ENCODE results near the gene C6orf47. TPM values are rescaled to one million over a fixed set of nuclear protein-coding genes. Genes with fewer than 3 reads are reported as not detected.

Gene C6orf47
- total RNA-seq, 1 donor from 2014 or later, result 23.5 TPM

- peaks cover 32% of the 10 kb centered on the region for H3K4me1 Mint-ChIP-seq
- TF ChIP-seq CTCF (conservative IDR thresholded peaks at IDR 0.05), result no peak
- H3K27me3 Mint-ChIP-seq (ENCODE audit: low read depth), result no peaks in the 10 kb centered on the region
- peak overlapping the region; percentile 96 for H3K4me3 Mint-ChIP-seq
- peaks cover 29% of the 10 kb centered on the region for H3K36me3 Mint-ChIP-seq (ENCODE audit: low read depth)
- H3K9me3 Mint-ChIP-seq, result no peaks in the 10 kb centered on the region
- no peak for DNase-seq (ENCODE audit: low read depth, low spot score)
- H3K27ac Mint-ChIP-seq (ENCODE audit: unreplicated experiment), result peak overlapping the region; percentile 97
Measured at GRCh38 chr6:31621991-31622390, 38.6 kb downstream of the C6orf47 start.

GRCh38 chr6:31621320-31621939 lies 39.1 kb downstream of the C6orf47 start:
- Mint-ChIP-seq H3K36me3 (ENCODE audit: low read depth) (peaks cover 27% of the 10 kb centered on the region), H3K27ac (ENCODE audit: unreplicated experiment) (peak overlapping the region; percentile 97), H3K4me1 (peaks cover 35% of the 10 kb centered on the region), H3K9me3 (no peaks in the 10 kb centered on the region), H3K4me3 (peak overlapping the region; percentile 96), H3K27me3 (ENCODE audit: low read depth) (no peaks in the 10 kb centered on the region)
- TF ChIP-seq CTCF (conservative IDR thresholded peaks at IDR 0.05), result no peak
- DNase-seq (ENCODE audit: low read depth, low spot score), result no peak

GRCh38 chr6:31620586-31621319 lies 39.8 kb downstream of the C6orf47 start, which contains the start of gene PRRC2A:
Gene PRRC2A, plus strand, starts transcription at chr6:31620715. Its CDS starts 2,075 bp downstream, at chr6:31622790.
- H3K27ac Mint-ChIP-seq (ENCODE audit: unreplicated experiment), result peak within 1 kb of the TSS; percentile 97
- DNase-seq (ENCODE audit: low read depth, low spot score), result peak; percentile 74
- no peaks in the 10 kb centered on the region for H3K27me3 Mint-ChIP-seq (ENCODE audit: low read depth)
- peaks cover 35% of the 10 kb centered on the region for H3K4me1 Mint-ChIP-seq
- H3K36me3 Mint-ChIP-seq (ENCODE audit: low read depth), result peaks cover 23% of the 10 kb centered on the region
- H3K4me3 Mint-ChIP-seq, result peak within 1 kb of the TSS; percentile 96
- no peaks in the 10 kb centered on the region for H3K9me3 Mint-ChIP-seq
- no peak for TF ChIP-seq CTCF (conservative IDR thresholded peaks at IDR 0.05)

GRCh38 chr6:31619805-31620585 lies 40.6 kb downstream of the C6orf47 start:
- Mint-ChIP-seq H3K36me3 (ENCODE audit: low read depth) (peaks cover 19% of the 10 kb centered on the region), H3K9me3 (no peaks in the 10 kb centered on the region), H3K4me3 (peak overlapping the region; percentile 89), H3K27me3 (ENCODE audit: low read depth) (no peaks in the 10 kb centered on the region), H3K27ac (ENCODE audit: unreplicated experiment) (peak overlapping the region; percentile 96), H3K4me1 (peaks cover 35% of the 10 kb centered on the region)
- no peak for TF ChIP-seq CTCF (conservative IDR thresholded peaks at IDR 0.05)
- peak; percentile 91 for DNase-seq (ENCODE audit: low read depth, low spot score)

GRCh38 chr6:31617010-31617409 lies 43.6 kb downstream of the C6orf47 start:
- H3K27ac Mint-ChIP-seq (ENCODE audit: unreplicated experiment), result no peak overlapping the region
- peaks cover 7% of the 10 kb centered on the region for H3K36me3 Mint-ChIP-seq (ENCODE audit: low read depth)
- peak overlapping the region; percentile 71 for H3K4me3 Mint-ChIP-seq
- H3K27me3 Mint-ChIP-seq (ENCODE audit: low read depth), result no peaks in the 10 kb centered on the region
- DNase-seq (ENCODE audit: low read depth, low spot score), result no peak
- H3K9me3 Mint-ChIP-seq, result no peaks in the 10 kb centered on the region
- peaks cover 22% of the 10 kb centered on the region for H3K4me1 Mint-ChIP-seq
- TF ChIP-seq CTCF (conservative IDR thresholded peaks at IDR 0.05), result no peak

Measured in neural crest cell (in vitro differentiated cells).